Panc1 (cell line): ENCODE results near the gene MARVELD2. TPM values are rescaled to one million over a fixed set of nuclear protein-coding genes. Genes with fewer than 3 reads are reported as not detected.
"Not testable (repeated sequence)": the region's sequence is repeated elsewhere in the genome, so short reads cannot be mapped to it uniquely, and the experiment has no call there.

ENCODE experiments used
- ATAC-seq: fragments of 200-7000 bp; cut with Tn5 transposase; 2 replicates; pipeline ENCODE4 v1.9.1; 2020; ENCODE audit warnings: mild to moderate bottlenecking, moderate library complexity
- BruUV-seq: library from RNA; stranded (reverse); fragments of 400-500 nt; replicated peaks from 2 replicates; lab custom pipeline; 2021; lab: Mats Ljungman, UMichigan
- CTCF ChIA-PET: fragments of 300-600 bp; sonication (Branson Sonifier 250); formaldehyde crosslinking; loops from one replicate; lab custom pipeline; 2022; ENCODE audit warnings: antibody characterized with exemption; lab: Charles Lee
- POLR2A ChIA-PET: fragments of 300-600 bp; sonication (Branson Sonifier 250); formaldehyde crosslinking; loops from one replicate; lab custom pipeline; 2022; ENCODE audit warnings: antibody characterized with exemption; lab: Charles Lee
- DNase-seq: peaks from one replicate; pipeline ENCODE4 v3.0.0-alpha.2; 2010; ENCODE audit warnings: low read depth, low spot score
- H3K27ac ChIP-seq: 2 replicates; pipeline ENCODE4 v1.5.1; 2011; ENCODE audit warnings: mild to moderate bottlenecking, low read length, inconsistent platforms
- H3K27me3 ChIP-seq: fragments of 200-500 bp; sonication (Bioruptor generic); 2 replicates; pipeline ENCODE4 v1.6.0; 2014; ENCODE audit warnings: low read length, inconsistent platforms; ENCODE audit not compliant: control insufficient read depth, insufficient read depth
- H3K36me3 ChIP-seq: fragments of 200-500 bp; sonication (Bioruptor generic); 2 replicates; pipeline ENCODE4 v1.5.1; 2014; ENCODE audit warnings: inconsistent platforms, mild to moderate bottlenecking, low read length, moderate library complexity; ENCODE audit not compliant: control insufficient read depth, insufficient read depth
- H3K4me1 ChIP-seq: 2 replicates; pipeline ENCODE4 v1.5.1; 2011; ENCODE audit warnings: inconsistent platforms, mild to moderate bottlenecking, low read length, moderate library complexity; ENCODE audit not compliant: control insufficient read depth, insufficient read depth
- H3K4me3 ChIP-seq, 2 experiments: 2 replicates each; pipeline ENCODE4 v1.5.1; 2011 to 2012; ENCODE audit warnings: low read depth in 2 of 2, low read length in 2 of 2, mild to moderate bottlenecking in 2 of 2, inconsistent platforms in 1 of 2, moderate library complexity in 1 of 2
- H3K9me3 ChIP-seq: fragments of 200-500 bp; sonication (Bioruptor generic); 2 replicates; pipeline ENCODE4 v1.5.1; 2014; ENCODE audit warnings: low read depth, mild to moderate bottlenecking, inconsistent platforms, low read length, moderate library complexity; ENCODE audit not compliant: control insufficient read depth, insufficient read depth
- POLR2AphosphoS5 ChIP-seq: IDR thresholded peaks from 2 replicates; pipeline ENCODE4 v1.6.1; 2012; ENCODE audit warnings: mild to moderate bottlenecking, low read depth, low read length, moderate library complexity
- SIN3A ChIP-seq: IDR thresholded peaks from 2 replicates; pipeline ENCODE4 v1.6.1; 2012; ENCODE audit warnings: low read depth, mild to moderate bottlenecking, low read length, moderate library complexity, borderline replicate concordance; ENCODE audit not compliant: insufficient read depth
- TCF7L2 ChIP-seq: IDR thresholded peaks from 2 replicates; pipeline ENCODE4 v1.6.1; 2011; ENCODE audit warnings: mild to moderate bottlenecking, low read depth, low read length, inconsistent platforms
- in situ Hi-C: cut with HindIII; loops from 2 replicates; pipeline ENCODE4 v1.10.0; 2016; ENCODE audit warnings: low sequenced_read_pairs, low pct_unique_long_range_greater_than_20kb
- intact Hi-C: fragments of 100-400 bp; cut with micrococcal nuclease; formaldehyde crosslinking; loops from one replicate; pipeline ENCODE4 v1.10.0; 2022; ENCODE audit not compliant: unreplicated experiment
- total RNA-seq: library from RNA; stranded (reverse); gene quantifications from one replicate; pipeline ENCODE4 v1.2.1, GENCODE V29; 2021; ENCODE audit not compliant: unreplicated experiment
- TF ChIP-seq, protein P1 (sequence below): fragments of 450-650 bp; IDR thresholded peaks from 2 replicates; pipeline ENCODE4 v1.5.1; 2017; ENCODE audit warnings: mild to moderate bottlenecking
- TF ChIP-seq, protein P2 (sequence below), 2 experiments: IDR thresholded peaks; 2 replicates each; pipeline ENCODE4 v1.6.1; 2011 to 2012; ENCODE audit warnings: low read depth in 2 of 2, control low read depth in 1 of 2, low read length in 1 of 2, mild to moderate bottlenecking in 1 of 2, moderate library complexity in 1 of 2; ENCODE audit not compliant: insufficient read depth in 1 of 2

The MARVELD2 gene
- total RNA-seq, 1 experiment from 2014 or later: 17.3 TPM

DNA sequence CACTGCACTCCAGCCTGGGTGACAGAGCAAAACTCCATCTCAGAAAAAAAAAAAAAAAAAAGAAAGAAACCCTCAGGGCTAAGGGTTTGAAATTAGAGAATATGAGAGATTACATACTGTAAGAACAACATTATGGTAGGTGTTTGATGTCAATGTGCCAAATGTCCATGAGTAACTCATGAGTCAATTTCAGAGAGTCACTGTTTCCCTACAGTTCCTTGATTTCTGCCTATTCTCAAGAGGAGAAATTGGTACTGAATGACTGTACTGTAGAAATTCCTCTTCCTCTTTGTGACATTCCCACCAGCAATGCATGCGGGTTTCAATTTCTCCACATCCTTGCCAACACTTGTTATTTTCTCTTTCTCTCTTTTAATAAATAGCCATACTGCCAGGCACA is 35.2 kb downstream of the MARVELD2 start:
- Histone ChIP-seq H3K4me1 (peaks cover 5% of the 10 kb centered on the region), H3K36me3 (no peaks in the 10 kb centered on the region), H3K9me3 (no peaks in the 10 kb centered on the region), H3K27ac (no peak overlapping the region), H3K4me3 (no peak overlapping the region), H3K27me3 (no peaks in the 10 kb centered on the region)
- BruUV-seq: no TSS peak
- ChIA-PET CTCF (no interaction called here), POLR2A (no interaction called here)
- DNase-seq (peak; percentile 85), ATAC-seq (peak; percentile 66; the same call in 1 of the 2 replicates)
- TF ChIP-seq SIN3A (no peak), TCF7L2 (no peak), POLR2AphosphoS5 (no peak)
- TF ChIP-seq, protein P1, sequence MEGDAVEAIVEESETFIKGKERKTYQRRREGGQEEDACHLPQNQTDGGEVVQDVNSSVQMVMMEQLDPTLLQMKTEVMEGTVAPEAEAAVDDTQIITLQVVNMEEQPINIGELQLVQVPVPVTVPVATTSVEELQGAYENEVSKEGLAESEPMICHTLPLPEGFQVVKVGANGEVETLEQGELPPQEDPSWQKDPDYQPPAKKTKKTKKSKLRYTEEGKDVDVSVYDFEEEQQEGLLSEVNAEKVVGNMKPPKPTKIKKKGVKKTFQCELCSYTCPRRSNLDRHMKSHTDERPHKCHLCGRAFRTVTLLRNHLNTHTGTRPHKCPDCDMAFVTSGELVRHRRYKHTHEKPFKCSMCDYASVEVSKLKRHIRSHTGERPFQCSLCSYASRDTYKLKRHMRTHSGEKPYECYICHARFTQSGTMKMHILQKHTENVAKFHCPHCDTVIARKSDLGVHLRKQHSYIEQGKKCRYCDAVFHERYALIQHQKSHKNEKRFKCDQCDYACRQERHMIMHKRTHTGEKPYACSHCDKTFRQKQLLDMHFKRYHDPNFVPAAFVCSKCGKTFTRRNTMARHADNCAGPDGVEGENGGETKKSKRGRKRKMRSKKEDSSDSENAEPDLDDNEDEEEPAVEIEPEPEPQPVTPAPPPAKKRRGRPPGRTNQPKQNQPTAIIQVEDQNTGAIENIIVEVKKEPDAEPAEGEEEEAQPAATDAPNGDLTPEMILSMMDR: no peak
- intact Hi-C loops (no loop called here), in situ Hi-C loops (no loop called here)

DNA sequence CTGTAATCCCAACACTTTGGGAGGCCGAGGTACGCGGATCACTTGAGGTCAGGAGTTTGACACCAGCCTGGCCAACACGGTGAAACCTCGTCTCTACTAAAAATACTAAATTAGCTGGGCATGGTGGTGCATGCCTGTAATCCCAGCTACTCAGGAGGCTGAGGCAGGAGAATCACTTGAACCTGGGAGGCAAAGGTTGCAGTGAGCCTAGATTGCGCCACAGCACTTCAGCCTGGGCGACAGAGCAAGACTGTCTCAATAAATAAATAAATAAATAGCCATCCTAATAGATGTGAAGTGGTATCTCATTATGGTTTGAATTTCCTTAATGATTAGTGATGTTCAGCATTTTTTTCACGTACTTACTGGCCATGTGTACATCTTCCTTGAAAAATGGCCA is 35.6 kb downstream of the MARVELD2 start:
- BruUV-seq, DNase-seq, H3K36me3 ChIP-seq, H3K4me3 ChIP-seq, intact Hi-C loops, H3K9me3 ChIP-seq, in situ Hi-C loops, CTCF ChIA-PET, H3K27ac ChIP-seq, POLR2A ChIA-PET, H3K27me3 ChIP-seq, ATAC-seq, H3K4me1 ChIP-seq: not testable (repeated sequence)

DNA sequence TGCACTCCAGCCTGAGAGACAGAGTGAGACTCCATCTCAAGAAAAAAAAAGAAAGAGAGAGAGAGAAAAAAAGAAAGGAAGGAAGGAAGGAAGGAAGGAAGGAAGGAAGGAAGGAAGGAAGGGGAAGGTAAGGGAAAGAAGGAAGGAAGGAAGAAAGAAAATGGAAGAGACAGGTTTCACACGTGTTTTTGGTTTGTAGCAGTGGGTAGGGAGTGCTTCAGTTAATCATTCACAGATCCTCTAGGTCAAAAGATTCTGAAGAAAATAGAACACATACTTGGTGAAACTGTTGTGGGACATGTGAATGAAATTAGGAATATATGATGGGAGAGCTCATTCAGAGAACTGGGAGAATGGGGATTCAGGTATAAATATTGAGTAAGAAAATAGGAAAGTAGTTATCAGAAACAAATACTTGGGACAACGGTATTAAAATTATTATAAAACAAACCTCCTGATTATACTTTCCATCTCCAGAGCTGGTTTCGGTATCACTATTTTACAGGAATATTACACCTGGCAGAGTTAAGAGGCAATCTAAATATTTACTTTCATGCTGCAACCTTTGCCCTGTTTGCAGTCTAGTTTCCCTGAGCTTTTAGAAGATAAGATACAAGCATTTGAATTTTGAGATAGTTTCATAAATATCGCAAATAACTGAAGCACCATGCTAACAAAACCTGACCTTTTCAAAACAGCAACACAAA is 37.2 kb downstream of the MARVELD2 start:
- H3K9me3 ChIP-seq: no peaks in the 10 kb centered on the region
- no peaks in the 10 kb centered on the region for H3K27me3 ChIP-seq
- CTCF ChIA-PET: no interaction called here
- POLR2A ChIA-PET: no interaction called here
- intact Hi-C loops (no loop called here), in situ Hi-C loops (no loop called here)
- TF ChIP-seq SIN3A (no peak), TCF7L2 (no peak), POLR2AphosphoS5 (no peak)
- TF ChIP-seq, protein P1: no peak
- TF ChIP-seq, protein P2, sequence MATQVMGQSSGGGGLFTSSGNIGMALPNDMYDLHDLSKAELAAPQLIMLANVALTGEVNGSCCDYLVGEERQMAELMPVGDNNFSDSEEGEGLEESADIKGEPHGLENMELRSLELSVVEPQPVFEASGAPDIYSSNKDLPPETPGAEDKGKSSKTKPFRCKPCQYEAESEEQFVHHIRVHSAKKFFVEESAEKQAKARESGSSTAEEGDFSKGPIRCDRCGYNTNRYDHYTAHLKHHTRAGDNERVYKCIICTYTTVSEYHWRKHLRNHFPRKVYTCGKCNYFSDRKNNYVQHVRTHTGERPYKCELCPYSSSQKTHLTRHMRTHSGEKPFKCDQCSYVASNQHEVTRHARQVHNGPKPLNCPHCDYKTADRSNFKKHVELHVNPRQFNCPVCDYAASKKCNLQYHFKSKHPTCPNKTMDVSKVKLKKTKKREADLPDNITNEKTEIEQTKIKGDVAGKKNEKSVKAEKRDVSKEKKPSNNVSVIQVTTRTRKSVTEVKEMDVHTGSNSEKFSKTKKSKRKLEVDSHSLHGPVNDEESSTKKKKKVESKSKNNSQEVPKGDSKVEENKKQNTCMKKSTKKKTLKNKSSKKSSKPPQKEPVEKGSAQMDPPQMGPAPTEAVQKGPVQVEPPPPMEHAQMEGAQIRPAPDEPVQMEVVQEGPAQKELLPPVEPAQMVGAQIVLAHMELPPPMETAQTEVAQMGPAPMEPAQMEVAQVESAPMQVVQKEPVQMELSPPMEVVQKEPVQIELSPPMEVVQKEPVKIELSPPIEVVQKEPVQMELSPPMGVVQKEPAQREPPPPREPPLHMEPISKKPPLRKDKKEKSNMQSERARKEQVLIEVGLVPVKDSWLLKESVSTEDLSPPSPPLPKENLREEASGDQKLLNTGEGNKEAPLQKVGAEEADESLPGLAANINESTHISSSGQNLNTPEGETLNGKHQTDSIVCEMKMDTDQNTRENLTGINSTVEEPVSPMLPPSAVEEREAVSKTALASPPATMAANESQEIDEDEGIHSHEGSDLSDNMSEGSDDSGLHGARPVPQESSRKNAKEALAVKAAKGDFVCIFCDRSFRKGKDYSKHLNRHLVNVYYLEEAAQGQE (IDR thresholded peaks at IDR 0.05; ENCODE audit: insufficient read depth in 1 of 2, low read depth in 2 of 2, low read length in 1 of 2): no peak
- no peak for ATAC-seq
- no peak overlapping the region for H3K4me3 ChIP-seq
- H3K27ac ChIP-seq: no peak overlapping the region
- no peaks in the 10 kb centered on the region for H3K36me3 ChIP-seq
- H3K4me1 ChIP-seq: peaks cover 5% of the 10 kb centered on the region
- BruUV-seq: no TSS peak
- DNase-seq: no peak

DNA sequence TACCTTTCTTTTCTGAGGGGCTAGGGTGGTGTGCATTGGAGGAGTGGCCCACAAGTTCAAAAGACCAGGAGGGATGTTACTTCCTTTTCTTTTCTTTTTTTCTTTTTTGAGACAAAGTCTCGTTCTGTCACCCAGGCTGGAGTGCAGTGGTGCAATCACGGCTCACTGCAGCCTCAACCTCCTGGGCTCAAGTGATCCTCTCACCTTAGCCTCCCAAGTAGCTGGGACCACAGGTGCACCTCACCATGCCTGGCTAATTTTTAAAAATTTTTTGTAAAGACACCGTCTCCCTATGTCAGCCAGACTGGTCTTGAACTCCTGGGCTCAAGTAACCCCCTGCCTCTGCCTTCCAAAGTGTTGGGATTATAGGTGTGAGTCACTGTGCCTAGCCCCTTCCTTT is 38.6 kb downstream of the MARVELD2 start:
- H3K9me3 ChIP-seq, BruUV-seq, in situ Hi-C loops, DNase-seq, ATAC-seq, intact Hi-C loops, H3K4me1 ChIP-seq, H3K27me3 ChIP-seq, H3K36me3 ChIP-seq, H3K27ac ChIP-seq: not testable (repeated sequence)
- peak overlapping the region; percentile 29 to 55; a peak in 3 of 4 replicates for H3K4me3 ChIP-seq
- ChIA-PET POLR2A (interaction anchor here (0.6 kb wide), 1 partner anchor 61 kb away, joined by 4 read pairs; no protein-coding TSS in a partner anchor), CTCF (interaction anchor here (0.6 kb wide), 1 partner anchor 14 kb away, joined by 5 read pairs; no protein-coding TSS in a partner anchor)
